HL-60 (cell line): ENCODE data around the gene PICK1.

Experiments
- DNase-seq, 2 experiments: peaks; one replicate each; pipeline ENCODE4 v3.0.0-alpha.2; 2010 to 2020; ENCODE audit warnings: low read depth in 1 of 2, low spot score in 1 of 2
- H3K27ac ChIP-seq: fragments of 250-450 bp; sonication (Bioruptor Pico); replicated peaks from 2 replicates; pipeline ENCODE4 v1.5.1; 2020; ENCODE audit warnings: mild to moderate bottlenecking, moderate library complexity
- H3K27me3 ChIP-seq: fragments of 250-450 bp; sonication (Bioruptor Pico); 2 replicates; pipeline ENCODE4 v1.5.1; 2021; ENCODE audit warnings: mild to moderate bottlenecking, moderate library complexity; ENCODE audit not compliant: insufficient read depth, poor library complexity, severe bottlenecking
- H3K4me3 ChIP-seq: replicated peaks from 2 replicates; pipeline ENCODE4 v1.5.1; 2011; ENCODE audit warnings: mild to moderate bottlenecking, control low read depth, low read length; ENCODE audit not compliant: insufficient read depth
- GABPA ChIP-seq: IDR thresholded peaks from 2 replicates; pipeline ENCODE4 v1.6.1; 2012; ENCODE audit warnings: low read depth
- POLR2AphosphoS5 ChIP-seq: IDR thresholded peaks from 2 replicates; pipeline ENCODE4 v1.6.1; 2012; ENCODE audit warnings: low read depth
- SPI1 ChIP-seq: IDR thresholded peaks from 2 replicates; pipeline ENCODE4 v1.6.1; 2012; ENCODE audit warnings: low read depth, mild to moderate bottlenecking, borderline replicate concordance
- TF ChIP-seq, protein P1 (sequence below): IDR thresholded peaks from 2 replicates; pipeline ENCODE4 v1.6.1; 2012; ENCODE audit warnings: low read depth; ENCODE audit not compliant: insufficient replicate concordance
- TF ChIP-seq, protein P2 (sequence below): IDR thresholded peaks from one replicate; pipeline ENCODE4 v1.5.1; 2011; ENCODE audit warnings: low read length, control low read depth, inconsistent platforms; ENCODE audit not compliant: insufficient read depth

PICK1 gene

DNA sequence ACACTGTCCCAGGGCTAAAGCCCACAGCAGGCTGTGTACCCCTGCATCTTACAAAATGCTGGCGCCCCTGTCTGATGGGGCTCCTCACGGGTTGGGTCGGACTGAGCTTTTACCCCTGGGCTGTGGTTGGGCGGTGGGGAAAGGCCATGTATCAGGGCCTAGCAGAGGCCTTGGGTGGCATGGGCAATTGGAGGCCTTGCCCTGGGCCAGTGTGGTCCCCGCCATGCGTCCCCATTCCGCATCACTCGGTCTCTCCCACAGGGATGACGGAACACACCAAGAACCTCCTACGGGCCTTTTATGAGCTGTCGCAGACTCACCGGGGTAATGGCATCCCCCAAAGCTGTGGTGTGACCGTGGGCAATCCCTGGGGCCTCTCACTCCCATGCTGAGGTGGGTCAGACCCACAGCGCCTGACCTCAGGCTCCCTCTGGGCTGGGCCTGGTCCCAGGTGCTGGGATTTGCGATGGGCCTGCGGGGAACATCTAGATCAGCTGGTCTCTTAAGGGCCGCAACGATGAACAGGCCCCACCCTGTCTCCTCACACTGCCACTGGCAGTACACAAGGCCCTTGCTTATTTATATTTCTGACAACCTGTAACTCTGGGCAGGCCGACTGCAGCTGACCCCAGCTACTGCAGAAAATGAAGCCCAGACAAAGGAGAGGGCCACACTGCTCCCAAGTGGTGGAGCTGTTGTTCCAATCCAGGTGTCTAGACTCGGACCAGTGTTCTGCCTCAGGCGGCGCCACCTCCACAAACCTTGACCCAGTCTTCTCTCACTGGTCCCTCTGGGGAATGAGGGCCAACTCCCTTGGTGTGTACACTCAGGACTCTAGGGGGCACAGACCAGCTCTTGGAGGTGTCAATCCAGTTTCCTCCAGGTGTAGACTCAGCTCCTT, 14.5 kb downstream of the PICK1 start:
- no peak overlapping the region for H3K4me3 ChIP-seq
- no peak for DNase-seq
- TF ChIP-seq POLR2AphosphoS5, result no peak
- TF ChIP-seq, protein P1, sequence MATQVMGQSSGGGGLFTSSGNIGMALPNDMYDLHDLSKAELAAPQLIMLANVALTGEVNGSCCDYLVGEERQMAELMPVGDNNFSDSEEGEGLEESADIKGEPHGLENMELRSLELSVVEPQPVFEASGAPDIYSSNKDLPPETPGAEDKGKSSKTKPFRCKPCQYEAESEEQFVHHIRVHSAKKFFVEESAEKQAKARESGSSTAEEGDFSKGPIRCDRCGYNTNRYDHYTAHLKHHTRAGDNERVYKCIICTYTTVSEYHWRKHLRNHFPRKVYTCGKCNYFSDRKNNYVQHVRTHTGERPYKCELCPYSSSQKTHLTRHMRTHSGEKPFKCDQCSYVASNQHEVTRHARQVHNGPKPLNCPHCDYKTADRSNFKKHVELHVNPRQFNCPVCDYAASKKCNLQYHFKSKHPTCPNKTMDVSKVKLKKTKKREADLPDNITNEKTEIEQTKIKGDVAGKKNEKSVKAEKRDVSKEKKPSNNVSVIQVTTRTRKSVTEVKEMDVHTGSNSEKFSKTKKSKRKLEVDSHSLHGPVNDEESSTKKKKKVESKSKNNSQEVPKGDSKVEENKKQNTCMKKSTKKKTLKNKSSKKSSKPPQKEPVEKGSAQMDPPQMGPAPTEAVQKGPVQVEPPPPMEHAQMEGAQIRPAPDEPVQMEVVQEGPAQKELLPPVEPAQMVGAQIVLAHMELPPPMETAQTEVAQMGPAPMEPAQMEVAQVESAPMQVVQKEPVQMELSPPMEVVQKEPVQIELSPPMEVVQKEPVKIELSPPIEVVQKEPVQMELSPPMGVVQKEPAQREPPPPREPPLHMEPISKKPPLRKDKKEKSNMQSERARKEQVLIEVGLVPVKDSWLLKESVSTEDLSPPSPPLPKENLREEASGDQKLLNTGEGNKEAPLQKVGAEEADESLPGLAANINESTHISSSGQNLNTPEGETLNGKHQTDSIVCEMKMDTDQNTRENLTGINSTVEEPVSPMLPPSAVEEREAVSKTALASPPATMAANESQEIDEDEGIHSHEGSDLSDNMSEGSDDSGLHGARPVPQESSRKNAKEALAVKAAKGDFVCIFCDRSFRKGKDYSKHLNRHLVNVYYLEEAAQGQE, result no peak
- TF ChIP-seq GABPA, result no peak
- TF ChIP-seq, protein P2, sequence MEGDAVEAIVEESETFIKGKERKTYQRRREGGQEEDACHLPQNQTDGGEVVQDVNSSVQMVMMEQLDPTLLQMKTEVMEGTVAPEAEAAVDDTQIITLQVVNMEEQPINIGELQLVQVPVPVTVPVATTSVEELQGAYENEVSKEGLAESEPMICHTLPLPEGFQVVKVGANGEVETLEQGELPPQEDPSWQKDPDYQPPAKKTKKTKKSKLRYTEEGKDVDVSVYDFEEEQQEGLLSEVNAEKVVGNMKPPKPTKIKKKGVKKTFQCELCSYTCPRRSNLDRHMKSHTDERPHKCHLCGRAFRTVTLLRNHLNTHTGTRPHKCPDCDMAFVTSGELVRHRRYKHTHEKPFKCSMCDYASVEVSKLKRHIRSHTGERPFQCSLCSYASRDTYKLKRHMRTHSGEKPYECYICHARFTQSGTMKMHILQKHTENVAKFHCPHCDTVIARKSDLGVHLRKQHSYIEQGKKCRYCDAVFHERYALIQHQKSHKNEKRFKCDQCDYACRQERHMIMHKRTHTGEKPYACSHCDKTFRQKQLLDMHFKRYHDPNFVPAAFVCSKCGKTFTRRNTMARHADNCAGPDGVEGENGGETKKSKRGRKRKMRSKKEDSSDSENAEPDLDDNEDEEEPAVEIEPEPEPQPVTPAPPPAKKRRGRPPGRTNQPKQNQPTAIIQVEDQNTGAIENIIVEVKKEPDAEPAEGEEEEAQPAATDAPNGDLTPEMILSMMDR, result no peak
- no peak for TF ChIP-seq SPI1
- no peaks in the 10 kb centered on the region for H3K27me3 ChIP-seq
- no peak overlapping the region for H3K27ac ChIP-seq

DNA sequence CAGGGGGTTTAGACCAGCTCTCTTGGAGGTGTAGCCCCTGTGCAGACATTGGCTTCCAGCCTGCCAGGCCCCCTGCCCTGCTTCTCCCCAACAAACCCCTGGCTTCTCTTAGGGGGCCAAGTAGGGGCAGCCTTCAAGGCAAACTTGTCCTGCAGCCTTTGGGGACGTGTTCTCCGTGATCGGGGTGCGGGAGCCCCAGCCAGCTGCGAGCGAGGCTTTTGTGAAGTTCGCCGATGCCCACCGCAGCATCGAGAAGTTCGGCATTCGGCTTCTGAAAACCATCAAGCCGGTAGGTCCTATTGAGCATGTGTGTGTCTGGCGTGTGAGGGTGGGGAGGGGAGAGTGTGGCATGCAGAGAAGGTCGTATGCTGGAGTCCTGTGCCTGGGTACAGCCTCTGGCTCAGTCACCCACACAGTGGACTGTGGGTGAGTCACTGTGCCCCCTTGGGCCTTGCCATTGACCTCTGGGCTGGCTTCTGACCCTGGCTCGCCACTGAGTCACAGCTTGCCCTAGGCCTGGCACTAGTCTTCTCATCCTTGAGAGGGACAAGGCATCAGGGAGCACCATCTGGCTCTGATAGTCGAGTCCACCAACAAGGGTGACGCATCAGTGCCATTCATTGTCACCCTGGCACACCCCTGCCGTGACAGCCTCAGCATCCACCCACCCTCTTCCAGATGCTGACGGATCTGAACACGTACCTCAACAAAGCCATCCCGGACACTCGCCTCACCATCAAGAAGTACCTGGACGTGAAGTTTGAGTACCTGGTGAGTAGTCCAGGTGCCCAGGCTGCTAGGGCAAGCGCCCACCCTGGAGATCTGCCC, 15.3 kb downstream of the PICK1 start:
- no peak for DNase-seq
- Histone ChIP-seq H3K4me3 (no peak overlapping the region), H3K27me3 (no peaks in the 10 kb centered on the region), H3K27ac (no peak overlapping the region)
- TF ChIP-seq, protein P1, result no peak
- TF ChIP-seq POLR2AphosphoS5 (no peak), SPI1 (no peak), GABPA (no peak)
- TF ChIP-seq, protein P2, result no peak

DNA sequence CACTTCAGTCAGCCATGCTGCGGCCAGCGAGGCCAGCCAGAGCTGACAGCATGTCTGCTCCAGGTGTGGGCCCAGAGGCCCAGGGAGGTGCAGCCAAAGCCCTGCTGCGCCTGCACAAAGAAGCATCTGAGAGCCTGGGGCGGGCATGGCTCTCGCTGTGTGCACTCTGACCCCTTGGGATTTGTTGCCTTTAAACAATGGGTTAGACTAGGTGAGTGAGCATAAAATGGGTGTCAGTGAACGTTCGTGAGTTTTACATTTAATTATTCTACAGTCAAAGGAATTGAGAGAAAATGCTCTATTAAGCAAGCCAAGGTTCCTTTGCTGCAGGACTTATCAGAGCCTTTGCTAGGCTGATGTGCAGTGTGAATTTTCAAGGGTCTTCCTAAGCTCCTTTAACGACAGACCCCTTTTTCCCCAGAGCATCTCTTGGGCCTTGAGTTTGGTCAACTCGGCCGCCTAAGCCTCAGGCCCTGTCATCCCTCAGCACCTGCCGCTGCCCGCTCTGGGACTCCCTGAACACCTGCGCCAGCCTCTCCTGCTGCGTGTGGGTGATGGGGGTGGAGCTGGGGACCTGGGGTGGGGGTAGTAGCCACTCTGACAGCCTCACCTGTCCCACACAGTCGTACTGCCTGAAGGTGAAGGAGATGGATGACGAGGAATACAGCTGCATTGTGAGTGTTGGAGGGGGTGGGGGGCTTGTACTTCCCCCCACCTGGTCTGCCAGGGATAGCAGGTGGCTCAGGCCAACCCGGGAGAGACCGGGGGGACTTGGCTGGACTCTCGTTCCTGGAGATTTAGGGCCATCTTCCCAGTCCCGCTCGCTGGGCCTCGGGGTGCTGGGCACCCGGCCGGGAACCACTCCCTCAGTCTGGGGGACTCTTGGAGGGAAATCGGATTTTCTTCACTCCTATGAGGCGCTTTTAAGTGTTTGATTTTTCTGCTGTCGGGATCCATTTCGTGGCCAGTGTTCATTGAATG, 16.2 kb downstream of the PICK1 start:
- TF ChIP-seq, protein P2, result no peak
- TF ChIP-seq, protein P1, result no peak
- no peak for TF ChIP-seq POLR2AphosphoS5
- no peak for TF ChIP-seq SPI1
- no peak for TF ChIP-seq GABPA
- Histone ChIP-seq H3K4me3 (no peak overlapping the region), H3K27ac (no peak overlapping the region), H3K27me3 (no peaks in the 10 kb centered on the region)
- DNase-seq, result no peak
